DOHH2 (cell line): ENCODE data around the gene HBA2.
"Not testable (repeated sequence)": the region's sequence is repeated elsewhere in the genome, so short reads cannot be mapped to it uniquely, and the experiment has no call there.

ENCODE experiments used
- EZH2phosphoT487 ChIP-seq: fragments of 200-600 bp; sonication (generic); IDR thresholded peaks from 2 replicates; pipeline ENCODE4 v1.6.1; 2017; ENCODE audit warnings: borderline replicate concordance, mild to moderate bottlenecking, antibody characterized with exemption, low read length, moderate library complexity, mixed read lengths
- TF ChIP-seq, protein P1 (sequence below): fragments of 200-600 bp; sonication (generic); IDR thresholded peaks from one replicate; pipeline ENCODE4 v1.5.1; 2014; ENCODE audit warnings: antibody characterized with exemption, mild to moderate bottlenecking, low read depth, low read length; ENCODE audit not compliant: poor library complexity, severe bottlenecking

GRCh38 chr16:153129-153521 lies 19.6 kb upstream of the HBA2 start:
- TF ChIP-seq, protein P1, sequence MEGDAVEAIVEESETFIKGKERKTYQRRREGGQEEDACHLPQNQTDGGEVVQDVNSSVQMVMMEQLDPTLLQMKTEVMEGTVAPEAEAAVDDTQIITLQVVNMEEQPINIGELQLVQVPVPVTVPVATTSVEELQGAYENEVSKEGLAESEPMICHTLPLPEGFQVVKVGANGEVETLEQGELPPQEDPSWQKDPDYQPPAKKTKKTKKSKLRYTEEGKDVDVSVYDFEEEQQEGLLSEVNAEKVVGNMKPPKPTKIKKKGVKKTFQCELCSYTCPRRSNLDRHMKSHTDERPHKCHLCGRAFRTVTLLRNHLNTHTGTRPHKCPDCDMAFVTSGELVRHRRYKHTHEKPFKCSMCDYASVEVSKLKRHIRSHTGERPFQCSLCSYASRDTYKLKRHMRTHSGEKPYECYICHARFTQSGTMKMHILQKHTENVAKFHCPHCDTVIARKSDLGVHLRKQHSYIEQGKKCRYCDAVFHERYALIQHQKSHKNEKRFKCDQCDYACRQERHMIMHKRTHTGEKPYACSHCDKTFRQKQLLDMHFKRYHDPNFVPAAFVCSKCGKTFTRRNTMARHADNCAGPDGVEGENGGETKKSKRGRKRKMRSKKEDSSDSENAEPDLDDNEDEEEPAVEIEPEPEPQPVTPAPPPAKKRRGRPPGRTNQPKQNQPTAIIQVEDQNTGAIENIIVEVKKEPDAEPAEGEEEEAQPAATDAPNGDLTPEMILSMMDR, result not testable (repeated sequence)
- not testable (repeated sequence) for TF ChIP-seq EZH2phosphoT487
